Astrocyte (in vitro differentiated cells and primary cell): ENCODE data around the gene SLC45A2.

Experiments
- CTCF ChIP-seq: IDR thresholded peaks from 2 replicates; pipeline ENCODE4 v1.5.1; 2011; ENCODE audit warnings: low read depth, mild to moderate bottlenecking, inconsistent platforms, low read length, moderate library complexity; ENCODE audit not compliant: insufficient read depth
- EZH2 ChIP-seq: IDR thresholded peaks from 2 replicates; pipeline ENCODE4 v1.6.1; 2012; ENCODE audit warnings: mild to moderate bottlenecking, low read length, inconsistent platforms; ENCODE audit not compliant: insufficient read depth

- no peak for TF ChIP-seq CTCF
- TF ChIP-seq EZH2 = no peak
These were observed 4.5 kb downstream of the SLC45A2 start for GRCh38 chr5:33980030-33980429.
